C4-2B (cell line): ENCODE results near the gene EIF3K.

Source experiments
- H3K27ac ChIP-seq: fragments of 450-650 bp; 2 replicates; pipeline ENCODE4 v1.5.1; 2017
- ZFX ChIP-seq: fragments of 450-650 bp; IDR thresholded peaks from 2 replicates; pipeline ENCODE4 v1.6.1; 2017
- TF ChIP-seq, protein P1 (sequence below): fragments of 450-650 bp; conservative IDR thresholded peaks from 2 replicates; pipeline ENCODE4 v1.5.1; 2017; ENCODE audit warnings: mild to moderate bottlenecking

EIF3K gene

DNA sequence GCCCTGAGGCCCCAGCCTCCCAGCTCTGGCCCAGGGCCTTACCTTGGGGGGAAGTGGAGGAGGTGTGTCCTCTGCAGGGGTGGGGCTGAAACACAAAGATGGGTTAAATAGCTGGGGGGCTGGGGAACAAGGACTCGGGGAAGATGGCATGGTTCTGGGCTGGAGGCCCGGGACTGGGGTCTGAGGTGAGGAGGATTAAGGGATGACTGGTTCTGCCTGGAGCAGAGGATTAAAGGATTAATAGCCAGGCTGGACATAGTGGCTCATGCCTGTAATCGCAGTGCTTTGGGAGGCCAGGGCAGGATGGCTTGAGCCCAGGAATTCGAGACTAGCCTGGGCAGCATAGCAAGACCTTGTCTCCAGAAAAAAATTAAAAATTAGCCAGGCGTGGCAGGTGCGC lies 12.9 kb upstream of the EIF3K start:
- H3K27ac ChIP-seq, result no peak overlapping the region
- TF ChIP-seq, protein P1, sequence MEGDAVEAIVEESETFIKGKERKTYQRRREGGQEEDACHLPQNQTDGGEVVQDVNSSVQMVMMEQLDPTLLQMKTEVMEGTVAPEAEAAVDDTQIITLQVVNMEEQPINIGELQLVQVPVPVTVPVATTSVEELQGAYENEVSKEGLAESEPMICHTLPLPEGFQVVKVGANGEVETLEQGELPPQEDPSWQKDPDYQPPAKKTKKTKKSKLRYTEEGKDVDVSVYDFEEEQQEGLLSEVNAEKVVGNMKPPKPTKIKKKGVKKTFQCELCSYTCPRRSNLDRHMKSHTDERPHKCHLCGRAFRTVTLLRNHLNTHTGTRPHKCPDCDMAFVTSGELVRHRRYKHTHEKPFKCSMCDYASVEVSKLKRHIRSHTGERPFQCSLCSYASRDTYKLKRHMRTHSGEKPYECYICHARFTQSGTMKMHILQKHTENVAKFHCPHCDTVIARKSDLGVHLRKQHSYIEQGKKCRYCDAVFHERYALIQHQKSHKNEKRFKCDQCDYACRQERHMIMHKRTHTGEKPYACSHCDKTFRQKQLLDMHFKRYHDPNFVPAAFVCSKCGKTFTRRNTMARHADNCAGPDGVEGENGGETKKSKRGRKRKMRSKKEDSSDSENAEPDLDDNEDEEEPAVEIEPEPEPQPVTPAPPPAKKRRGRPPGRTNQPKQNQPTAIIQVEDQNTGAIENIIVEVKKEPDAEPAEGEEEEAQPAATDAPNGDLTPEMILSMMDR, result no peak
- no peak for TF ChIP-seq ZFX

GRCh38 chr19:38614289-38614688 lies 4.7 kb upstream of the EIF3K start:
- TF ChIP-seq, protein P1, result no peak
- TF ChIP-seq ZFX, result no peak
- no peak overlapping the region for H3K27ac ChIP-seq

DNA sequence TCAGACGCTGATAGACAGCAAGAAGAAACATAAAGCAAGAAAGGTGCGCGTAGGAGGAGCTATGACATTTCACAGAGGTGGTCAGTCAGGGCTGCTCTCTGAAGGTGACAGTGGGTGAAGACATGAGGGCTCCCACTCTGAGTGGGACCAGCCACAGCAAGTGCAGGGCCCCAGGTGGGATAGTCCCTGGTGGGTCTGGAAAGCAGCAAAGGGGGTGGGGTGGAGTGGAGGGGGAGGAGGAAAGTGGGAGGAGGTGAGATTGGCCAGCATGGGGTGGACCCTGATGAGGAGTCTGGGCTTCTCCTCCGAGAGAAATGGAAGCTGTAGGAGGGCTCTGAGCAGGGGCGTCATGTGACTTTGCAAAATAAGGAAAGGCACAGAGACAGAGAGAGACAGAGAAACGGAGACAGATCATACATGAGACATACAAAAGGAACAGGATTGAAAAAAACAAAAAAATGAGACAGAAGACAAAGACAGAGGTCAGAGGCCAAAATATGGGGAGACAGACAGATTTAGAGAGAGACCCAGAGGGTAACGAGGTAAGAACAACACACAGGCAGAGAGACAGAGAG lies 3.9 kb upstream of the EIF3K start:
- H3K27ac ChIP-seq, result no peak overlapping the region
- TF ChIP-seq, protein P1, result no peak
- TF ChIP-seq ZFX, result no peak

DNA sequence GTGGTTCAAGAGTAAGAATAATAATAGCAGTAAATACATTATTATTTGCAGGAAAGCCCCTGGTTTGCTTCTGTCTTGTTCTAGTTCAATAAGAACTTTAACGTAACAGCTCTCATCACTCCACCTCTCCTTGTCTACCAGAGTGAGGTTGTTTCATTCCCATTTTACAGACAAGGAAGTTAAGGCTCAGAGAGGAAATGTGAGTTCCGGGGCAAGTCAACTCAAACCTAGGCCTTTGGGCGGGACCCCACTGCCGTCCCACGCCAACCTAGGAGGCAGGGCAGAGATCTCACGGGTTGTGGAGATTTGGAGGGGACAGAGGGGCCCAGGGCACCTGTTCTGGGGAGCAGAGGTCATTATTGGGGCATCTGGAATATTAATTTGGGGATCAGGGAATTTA lies 2.7 kb upstream of the EIF3K start:
- TF ChIP-seq, protein P1, result no peak
- no peak for TF ChIP-seq ZFX
- H3K27ac ChIP-seq, result no peak overlapping the region

DNA sequence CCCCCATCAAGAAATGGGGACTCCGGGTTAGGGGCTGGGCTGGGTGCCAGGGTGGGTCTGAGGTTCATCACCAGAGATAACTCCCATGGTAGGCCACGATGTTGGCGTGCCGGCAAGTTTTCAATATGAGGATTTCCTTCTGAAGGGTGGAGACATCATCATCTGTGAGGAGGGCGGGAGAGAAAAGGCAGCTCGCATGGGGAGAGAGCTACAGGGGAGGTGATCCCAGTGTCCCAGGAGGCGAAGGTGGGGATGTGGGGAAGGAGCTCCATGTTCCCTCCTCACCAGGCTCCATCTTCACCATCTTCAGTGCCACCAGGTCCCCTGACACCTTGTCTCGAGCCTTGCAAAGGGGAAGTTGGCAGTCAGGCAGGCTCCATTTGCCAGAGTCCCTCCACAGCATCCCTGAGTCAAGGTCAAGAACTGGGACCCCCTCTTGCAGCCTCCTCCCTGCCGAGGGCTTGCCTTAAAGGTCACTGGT lies 1.7 kb upstream of the EIF3K start:
- TF ChIP-seq, protein P1, result no peak
- TF ChIP-seq ZFX, result no peak
- peak overlapping the region; percentile 93; the same call in 1 of the 2 replicates for H3K27ac ChIP-seq

GRCh38 chr19:38617764-38618589 lies 1.0 kb upstream of the EIF3K start, which contains the start of gene MAP4K1:
TSS of gene MAP4K1 (minus strand) at chr19:38617953. CDS start at chr19:38617895, 58 bp downstream.
- TF ChIP-seq, protein P1, result no peak
- TF ChIP-seq ZFX, result no peak
- peak within 1 kb of the TSS; percentile 93 for H3K27ac ChIP-seq
